Neural cell (in vitro differentiated cells): ENCODE data around the gene HOXB1. TPM values are rescaled to one million over a fixed set of nuclear protein-coding genes. Genes with fewer than 3 reads are reported as not detected.

ENCODE experiments used
- H2AFZ ChIP-seq: fragments of 200-600, 300-800 bp; sonication (generic), shearing (Covaris generic); 2 replicates; pipeline ENCODE4 v1.6.0; 2014; ENCODE audit warnings: low read depth, mild to moderate bottlenecking, antibody characterized with exemption, low read length, moderate library complexity
- H3F3A ChIP-seq: fragments of 200-600 bp; shearing (Covaris generic); 2 replicates; pipeline ENCODE4 v1.6.1; 2016; ENCODE audit warnings: mild to moderate bottlenecking, moderate library complexity, mixed read lengths, antibody characterized with exemption, low read length; ENCODE audit not compliant: insufficient read depth, poor library complexity, severe bottlenecking
- H3K27ac ChIP-seq: fragments of 200-600, 300-800 bp; sonication (generic), shearing (Covaris generic); 2 replicates; pipeline ENCODE4 v1.5.1; 2014; ENCODE audit warnings: mild to moderate bottlenecking, low read length, moderate library complexity
- H3K27me3 ChIP-seq: fragments of 300-800, 200-600 bp; sonication (generic), shearing (Covaris generic); 2 replicates; pipeline ENCODE4 v1.6.0; 2014; ENCODE audit warnings: mild to moderate bottlenecking, low read depth, low read length, moderate library complexity; ENCODE audit not compliant: insufficient read depth
- H3K36me3 ChIP-seq: fragments of 300-800, 200-600 bp; sonication (generic), shearing (Covaris generic); 2 replicates; pipeline ENCODE4 v1.5.1; 2014; ENCODE audit warnings: mild to moderate bottlenecking, antibody characterized with exemption, low read length, moderate library complexity; ENCODE audit not compliant: insufficient read depth
- H3K4me2 ChIP-seq: fragments of 300-800, 200-600 bp; sonication (generic), shearing (Covaris generic); 2 replicates; pipeline ENCODE4 v1.6.0; 2014; ENCODE audit warnings: mild to moderate bottlenecking, low read length
- H3K4me3 ChIP-seq: fragments of 300-800, 200-600 bp; sonication (generic), shearing (Covaris generic); 2 replicates; pipeline ENCODE4 v1.5.1; 2014; ENCODE audit warnings: mild to moderate bottlenecking, low read length, moderate library complexity
- H3K79me2 ChIP-seq: fragments of 200-600 bp; shearing (Covaris generic); replicated peaks from 2 replicates; pipeline ENCODE4 v1.6.0; 2014; ENCODE audit warnings: mild to moderate bottlenecking, low read length, moderate library complexity; ENCODE audit not compliant: insufficient read depth
- H3K9ac ChIP-seq: fragments of 300-800, 200-600 bp; sonication (generic), shearing (Covaris generic); 2 replicates; pipeline ENCODE4 v1.6.1; 2016; ENCODE audit warnings: mild to moderate bottlenecking, low read length, mixed read lengths
- H3K9me2 ChIP-seq: fragments of 200-600 bp; shearing (Covaris generic); 2 replicates; pipeline ENCODE4 v1.6.1; 2016; ENCODE audit warnings: mild to moderate bottlenecking, low read length, mixed read lengths; ENCODE audit not compliant: insufficient read depth
- H3K9me3 ChIP-seq: fragments of 200-600, 300-800 bp; sonication (generic), shearing (Covaris generic); 2 replicates; pipeline ENCODE4 v1.6.1; 2016; ENCODE audit warnings: mild to moderate bottlenecking, mixed run types, low read length, moderate library complexity, mixed read lengths
- H4K20me1 ChIP-seq: fragments of 200-600 bp; shearing (Covaris generic); 2 replicates; pipeline ENCODE4 v1.6.1; 2016; ENCODE audit warnings: mild to moderate bottlenecking, mixed run types; ENCODE audit not compliant: insufficient read depth
- CTCF ChIP-seq: fragments of 450-650 bp; IDR thresholded peaks from 2 replicates; pipeline ENCODE4 v1.5.1; 2014; ENCODE audit warnings: antibody characterized with exemption, mild to moderate bottlenecking, moderate library complexity; ENCODE audit not compliant: poor library complexity, severe bottlenecking
- EP300 ChIP-seq: fragments of 450-650 bp; conservative IDR thresholded peaks from 2 replicates; pipeline ENCODE4 v1.6.1; 2014; ENCODE audit warnings: antibody characterized with exemption, mild to moderate bottlenecking, moderate library complexity; ENCODE audit not compliant: poor library complexity, severe bottlenecking
- EZH2 ChIP-seq: fragments of 200-600, 300-800 bp; shearing (Covaris generic), sonication (generic); IDR thresholded peaks from 2 replicates; pipeline ENCODE4 v1.6.1; 2014; ENCODE audit warnings: antibody characterized with exemption, low read length, borderline replicate concordance, mild to moderate bottlenecking; ENCODE audit not compliant: insufficient read depth, poor library complexity, severe bottlenecking
- MXI1 ChIP-seq: fragments of 450-650 bp; conservative IDR thresholded peaks from 2 replicates; pipeline ENCODE4 v1.6.1; 2014; ENCODE audit warnings: antibody characterized with exemption, mild to moderate bottlenecking; ENCODE audit not compliant: poor library complexity, severe bottlenecking
- POLR2AphosphoS5 ChIP-seq: IDR thresholded peaks from 2 replicates; pipeline ENCODE4 v1.6.1; 2012
- RAD21 ChIP-seq: fragments of 450-650 bp; conservative IDR thresholded peaks from 2 replicates; pipeline ENCODE4 v1.6.1; 2014; ENCODE audit warnings: antibody characterized with exemption, mild to moderate bottlenecking, moderate library complexity
- REST ChIP-seq: IDR thresholded peaks from 2 replicates; pipeline ENCODE4 v1.6.1; 2012; ENCODE audit warnings: borderline replicate concordance
- SMC3 ChIP-seq: fragments of 450-650 bp; conservative IDR thresholded peaks from 2 replicates; pipeline ENCODE4 v1.6.1; 2014; ENCODE audit warnings: antibody characterized with exemption, mild to moderate bottlenecking, moderate library complexity; ENCODE audit not compliant: poor library complexity
- TAF1 ChIP-seq: IDR thresholded peaks from 2 replicates; pipeline ENCODE4 v1.6.1; 2012; ENCODE audit warnings: low read depth
- polyA plus RNA-seq: library from polyadenylated mRNA; depleted of rRNA; stranded (reverse); fragments of >200 nt; gene quantifications from 2 replicates; pipeline ENCODE4 v1.2.3, GENCODE V29; 2014

The HOXB1 gene
- polyA plus RNA-seq, 1 donor from 2014 or later = not detected

GRCh38 chr17:48576479-48577309 lies 45.9 kb upstream of the HOXB1 start:
- no peaks in the 10 kb centered on the region for H3K79me2 ChIP-seq
- H3K9me2 ChIP-seq = no peaks in the 10 kb centered on the region
- H3K9me3 ChIP-seq = no peaks in the 10 kb centered on the region
- no peaks in the 10 kb centered on the region for H3F3A ChIP-seq
- H3K27me3 ChIP-seq = peaks cover 98% of the 10 kb centered on the region
- TF ChIP-seq EZH2 (peak; percentile 48), POLR2AphosphoS5 (peak; percentile 14), EP300 (no peak)
- no peak overlapping the region for H3K4me2 ChIP-seq
- H3K27ac ChIP-seq = no peak overlapping the region
- no peak overlapping the region for H3K9ac ChIP-seq
- H4K20me1 ChIP-seq = no peaks in the 10 kb centered on the region
- no peaks in the 10 kb centered on the region for H3K36me3 ChIP-seq
- no peak overlapping the region for H3K4me3 ChIP-seq
- no peak overlapping the region for H2AFZ ChIP-seq

- Histone ChIP-seq H3K4me3 (no peak overlapping the region), H4K20me1 (no peaks in the 10 kb centered on the region)
Observed at GRCh38 chr17:48575673-48576478, 45.1 kb upstream of the HOXB1 start.

GRCh38 chr17:48575066-48575582 lies 44.3 kb upstream of the HOXB1 start:
- Histone ChIP-seq H2AFZ (no peak overlapping the region), H3K27ac (no peak overlapping the region), H4K20me1 (no peaks in the 10 kb centered on the region), H3K9ac (no peak overlapping the region), H3K4me2 (no peak overlapping the region), H3K9me3 (no peaks in the 10 kb centered on the region), H3K36me3 (no peaks in the 10 kb centered on the region), H3K4me3 (no peak overlapping the region), H3K79me2 (no peaks in the 10 kb centered on the region), H3K27me3 (peaks cover 98% of the 10 kb centered on the region), H3F3A (no peaks in the 10 kb centered on the region), H3K9me2 (no peaks in the 10 kb centered on the region)
- no peak for TF ChIP-seq SMC3
- no peak for TF ChIP-seq TAF1
- no peak for TF ChIP-seq EP300
- no peak for TF ChIP-seq MXI1
- TF ChIP-seq EZH2 = no peak
- no peak for TF ChIP-seq RAD21
- no peak for TF ChIP-seq POLR2AphosphoS5
- TF ChIP-seq CTCF = no peak
- no peak for TF ChIP-seq REST

More at GRCh38 chr17:48575673-48576478, 45.1 kb upstream of the HOXB1 start:
- TF ChIP-seq RAD21 = no peak
- no peak for TF ChIP-seq EP300
- TF ChIP-seq MXI1 = no peak
- no peaks in the 10 kb centered on the region for H3F3A ChIP-seq
- no peak overlapping the region for H3K27ac ChIP-seq
- H2AFZ ChIP-seq = no peak overlapping the region
- H3K4me2 ChIP-seq = no peak overlapping the region
- no peaks in the 10 kb centered on the region for H3K9me2 ChIP-seq
- H3K79me2 ChIP-seq = no peaks in the 10 kb centered on the region
- H3K27me3 ChIP-seq = peaks cover 98% of the 10 kb centered on the region
- H3K9me3 ChIP-seq = no peaks in the 10 kb centered on the region
- no peaks in the 10 kb centered on the region for H3K36me3 ChIP-seq
- H3K9ac ChIP-seq = no peak overlapping the region
